ENCODE results near the gene MYB. TPM values are rescaled to one million over a fixed set of nuclear protein-coding genes. Genes with fewer than 3 reads are reported as not detected.

The MYB gene
- total RNA-seq (1 to 10 TPM in 1 of 4 donors, under 1 TPM in 1, not detected in 2; 0.55 to 1.4 TPM), polyA plus RNA-seq (10 to 100 TPM; 12.0 to 27.8 (median 22.0) TPM)

DNA sequence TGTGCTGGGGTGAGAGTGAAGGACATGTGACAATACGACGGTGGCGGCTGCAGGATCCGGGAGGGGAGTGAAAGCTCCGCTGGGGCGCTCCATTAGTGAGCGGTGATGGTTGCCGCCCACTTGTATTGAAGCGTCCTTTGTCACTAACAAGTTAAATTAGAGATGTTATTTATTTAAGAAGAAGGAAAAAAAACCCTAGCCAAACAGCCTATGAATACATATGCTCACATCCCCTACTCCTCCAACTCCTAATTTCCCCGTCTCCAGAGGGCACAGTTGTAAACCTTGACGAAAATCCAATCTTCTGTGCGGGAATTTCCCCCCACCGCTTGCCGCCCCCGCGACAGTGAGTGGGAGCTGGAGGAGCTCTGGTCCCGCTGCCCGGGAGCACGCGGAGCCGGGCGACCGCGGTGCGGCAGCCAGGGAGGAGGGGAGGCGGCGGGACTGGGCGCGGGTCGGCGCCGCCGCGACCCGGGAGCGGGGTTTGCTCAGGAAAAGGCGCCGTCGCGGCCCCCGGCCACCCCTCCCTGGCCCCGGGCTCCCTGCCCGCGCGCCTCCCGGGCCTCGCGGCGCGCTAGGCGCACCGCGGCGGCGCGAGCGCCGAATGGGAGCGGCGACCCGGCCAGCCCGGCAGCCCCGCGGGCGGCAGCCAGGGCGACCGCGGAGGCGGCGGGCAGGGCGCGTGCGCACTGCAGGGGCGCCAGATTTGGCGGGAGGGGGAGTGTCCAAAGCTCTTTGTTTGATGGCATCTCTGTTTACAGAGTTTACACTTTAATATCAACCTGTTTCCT is at the start of gene MYB:
Gene MYB (plus strand): TSS at position 767 of the 791 bp plus-strand sequence. CDS start 206 bp downstream, outside the sequence.
- 0% methylated on average over 75 of the region's 75 CpGs for WGBS, 2 donors
- H3K4me1 ChIP-seq, result peaks cover 0 to 34% (median 27%) of the 10 kb centered on the region in 4 donors
- H3K27ac ChIP-seq, result peak within 1 kb of the TSS in 2 of 4 donors; percentile 39 to 49
- intact Hi-C loops (cut with DNase I), result no loop called here
- H3K27me3 ChIP-seq, result peaks cover 21 to 40% (median 29%) of the 10 kb centered on the region in 3 donors
- no peaks in the 10 kb centered on the region for H3K9me3 ChIP-seq
- peak within 1 kb of the TSS; percentile 26 to 62 (median 58) for H3K4me3 ChIP-seq
- H3K36me3 ChIP-seq, result no peaks in the 10 kb centered on the region
- TF ChIP-seq CTCF (IDR thresholded peaks at IDR 0.05) (no peak), POLR2AphosphoS5 (IDR thresholded peaks at IDR 0.05) (no peak), EP300 (IDR thresholded peaks at IDR 0.05) (no peak), POLR2A (IDR thresholded peaks at IDR 0.05) (no peak)
- DNase-seq, result no peak

DNA sequence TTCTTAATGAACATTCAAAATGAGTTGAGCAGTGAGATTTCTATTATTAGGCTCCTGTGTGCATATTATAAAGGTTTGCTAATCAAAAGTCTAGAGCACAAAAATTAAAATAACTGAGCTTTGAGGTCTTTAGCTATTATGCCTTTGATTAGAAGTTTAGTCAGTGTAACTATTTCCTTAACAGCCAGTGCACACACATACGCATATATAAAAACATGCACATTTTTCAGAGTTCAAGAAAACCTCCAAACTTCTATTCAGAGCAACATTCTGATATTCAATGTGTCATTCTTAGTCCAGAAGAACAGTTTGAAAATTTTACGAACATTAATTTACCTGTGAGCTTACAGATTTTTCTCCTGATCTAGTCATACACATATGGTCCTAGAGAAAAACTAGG is 48.3 kb upstream of the MYB start:
- no peak for TF ChIP-seq EP300 (IDR thresholded peaks at IDR 0.05)
- no peak for TF ChIP-seq CTCF (IDR thresholded peaks at IDR 0.05)
- TF ChIP-seq POLR2A (IDR thresholded peaks at IDR 0.05), result no peak
- TF ChIP-seq POLR2AphosphoS5 (IDR thresholded peaks at IDR 0.05), result no peak
- no peak for DNase-seq
- intact Hi-C loops (cut with DNase I), result no loop called here

GRCh38 chr6:135135835-135136234 is 45.3 kb upstream of the MYB start:
- TF ChIP-seq EP300 (IDR thresholded peaks at IDR 0.05), result no peak
- TF ChIP-seq POLR2A (IDR thresholded peaks at IDR 0.05), result no peak
- TF ChIP-seq CTCF (IDR thresholded peaks at IDR 0.05), result no peak
- no peak for TF ChIP-seq POLR2AphosphoS5 (IDR thresholded peaks at IDR 0.05)
- no peaks in the 10 kb centered on the region for H3K9me3 ChIP-seq
- no peaks in the 10 kb centered on the region for H3K27me3 ChIP-seq
- no peak overlapping the region for H3K4me3 ChIP-seq
- intact Hi-C loops (cut with DNase I), result no loop called here
- 88 to 93% methylated on average over 4 of the region's 4 CpGs for WGBS, 2 donors
- no peaks in the 10 kb centered on the region for H3K4me1 ChIP-seq
- no peak for DNase-seq
- no peak overlapping the region for H3K27ac ChIP-seq
- H3K36me3 ChIP-seq, result no peaks in the 10 kb centered on the region

More for the DNA sequence above, 48.3 kb upstream of the MYB start:
- Histone ChIP-seq H3K4me1 (no peaks in the 10 kb centered on the region), H3K27me3 (no peaks in the 10 kb centered on the region), H3K36me3 (no peaks in the 10 kb centered on the region), H3K9me3 (no peaks in the 10 kb centered on the region), H3K27ac (no peak overlapping the region), H3K4me3 (no peak overlapping the region)
- WGBS, 2 donors, result 92 to 93% methylated on average over 2 of the region's 2 CpGs

DNA sequence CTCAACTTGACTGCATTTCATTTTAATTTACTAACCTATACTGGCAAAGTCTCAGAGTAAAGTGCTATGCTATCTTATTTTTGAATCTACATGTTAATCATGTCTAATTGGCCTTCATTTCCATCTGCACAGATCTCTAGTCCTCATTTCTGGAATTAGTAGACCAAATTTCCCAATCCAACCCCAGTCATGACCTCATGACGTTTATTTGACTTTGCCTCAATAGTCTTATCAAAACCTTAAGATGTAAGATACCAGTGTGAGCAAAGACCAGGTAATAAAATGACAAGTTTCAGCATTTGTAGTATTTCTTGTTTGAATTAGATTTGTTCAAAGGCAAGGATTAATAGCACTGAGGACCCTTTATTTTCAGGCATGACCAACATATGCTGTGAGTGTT is 43.3 kb upstream of the MYB start:
- Histone ChIP-seq H3K27me3 (no peaks in the 10 kb centered on the region), H3K4me3 (no peak overlapping the region), H3K4me1 (no peaks in the 10 kb centered on the region), H3K27ac (no peak overlapping the region), H3K9me3 (no peaks in the 10 kb centered on the region), H3K36me3 (no peaks in the 10 kb centered on the region)
- WGBS, 2 donors, result 54 to 78% methylated on average over 1 of the region's 1 CpG
- TF ChIP-seq POLR2A (IDR thresholded peaks at IDR 0.05) (no peak), POLR2AphosphoS5 (IDR thresholded peaks at IDR 0.05) (no peak), EP300 (IDR thresholded peaks at IDR 0.05) (no peak), CTCF (IDR thresholded peaks at IDR 0.05) (no peak)
- no peak for DNase-seq
- intact Hi-C loops (cut with DNase I), result no loop called here
